Caco-2 (cell line): ENCODE measurements around the gene PAXX. TPM values are rescaled to one million over a fixed set of nuclear protein-coding genes. Genes with fewer than 3 reads are reported as not detected.

Experiments
- BruUV-seq: library from RNA; stranded (reverse); fragments of 400-500 nt; replicated peaks from 2 replicates; lab custom pipeline; 2021; lab: Mats Ljungman, UMichigan
- CTCF ChIA-PET: fragments of 300-600 bp; sonication (Branson Sonifier 250); formaldehyde crosslinking; loops from one replicate; lab custom pipeline; 2022; ENCODE audit warnings: antibody characterized with exemption; lab: Charles Lee
- POLR2A ChIA-PET: fragments of 300-600 bp; sonication (Branson Sonifier 250); formaldehyde crosslinking; loops from one replicate; lab custom pipeline; 2022; ENCODE audit warnings: antibody characterized with exemption; lab: Charles Lee
- DNase-seq, 2 experiments: peaks; one replicate each; pipeline versions ENCODE4 v3.0.0 to v3.0.0-alpha.2; 2020 to 2022
- H3K27me3 ChIP-seq: replicated peaks from 2 replicates; pipeline ENCODE4 v1.6.0; 2011; ENCODE audit warnings: low read length; ENCODE audit not compliant: control insufficient read depth, insufficient read depth
- H3K36me3 ChIP-seq: 2 replicates; pipeline ENCODE4 v1.5.1; 2011; ENCODE audit warnings: low read length; ENCODE audit not compliant: control insufficient read depth, insufficient read depth
- H3K4me1 ChIP-seq: fragments of 250-450 bp; sonication (Bioruptor Pico); 2 replicates; pipeline ENCODE4 v1.5.1; 2020; ENCODE audit warnings: mild to moderate bottlenecking
- H3K4me3 ChIP-seq: 2 replicates; pipeline ENCODE4 v1.5.1; 2011; ENCODE audit warnings: low read depth, mild to moderate bottlenecking, control low read depth, low read length
- H3K9me3 ChIP-seq: fragments of 250-450 bp; sonication (Bioruptor Pico); 2 replicates; pipeline ENCODE4 v1.5.1; 2020; ENCODE audit warnings: mild to moderate bottlenecking, moderate library complexity
- H3K27ac Mint-ChIP-seq: one replicate; pipeline ENCODE4 v1.8.0; 2022; ENCODE audit warnings: mixed read lengths; ENCODE audit not compliant: unreplicated experiment
- H3K27me3 Mint-ChIP-seq: one replicate; pipeline ENCODE4 v1.8.0; 2022; ENCODE audit warnings: mixed read lengths; ENCODE audit not compliant: insufficient read depth, unreplicated experiment
- H3K36me3 Mint-ChIP-seq: one replicate; pipeline ENCODE4 v1.8.0; 2022; ENCODE audit warnings: mild to moderate bottlenecking, mixed read lengths; ENCODE audit not compliant: insufficient read depth, unreplicated experiment
- H3K4me1 Mint-ChIP-seq: one replicate; pipeline ENCODE4 v1.8.0; 2022; ENCODE audit warnings: low read depth, mixed read lengths; ENCODE audit not compliant: unreplicated experiment
- H3K4me3 Mint-ChIP-seq: one replicate; pipeline ENCODE4 v1.8.0; 2022; ENCODE audit warnings: mild to moderate bottlenecking, moderate library complexity, mixed read lengths; ENCODE audit not compliant: unreplicated experiment
- H3K9me3 Mint-ChIP-seq: one replicate; pipeline ENCODE4 v1.8.0; 2022; ENCODE audit warnings: mixed read lengths; ENCODE audit not compliant: unreplicated experiment
- CTCF ChIP-seq, 2 experiments: fragments of 200-600 bp in 1 of 2; IDR thresholded peaks; 1 replicate in 1 of 2; 2 replicates in 1 of 2; pipeline versions ENCODE4 v1.5.1 to v1.8.0; 2011 to 2022; ENCODE audit warnings: antibody characterized with exemption in 1 of 2, control low read depth in 1 of 2, inconsistent platforms in 1 of 2, low read depth in 1 of 2, low read length in 1 of 2, mild to moderate bottlenecking in 1 of 2, moderate library complexity in 1 of 2; ENCODE audit not compliant: insufficient read depth in 1 of 2, severe bottlenecking in 1 of 2, unreplicated experiment in 1 of 2
- intact Hi-C: fragments of 100-400 bp; cut with micrococcal nuclease; formaldehyde crosslinking; loops from one replicate; pipeline ENCODE4 v1.10.0; 2022; ENCODE audit not compliant: unreplicated experiment
- total RNA-seq: library from RNA; stranded (reverse); gene quantifications from 2 replicates; pipeline ENCODE4 v1.2.3, GENCODE V29; 2022

Gene PAXX
- total RNA-seq, 1 experiment from 2014 or later, result 66.2 TPM

GRCh38 chr9:136951541-136952320, 40.5 kb upstream of the PAXX start, which contains the start of gene LCN12:
Gene LCN12 (plus strand): TSS chr9:136952273. CDS start chr9:136952328, 55 bp downstream.
- no peaks in the 10 kb centered on the region for H3K4me1 Mint-ChIP-seq
- intact Hi-C loops, result no loop called here
- BruUV-seq, result no TSS peak
- no peak for DNase-seq
- H3K9me3 Mint-ChIP-seq, result peaks cover 7% of the 10 kb centered on the region
- H3K4me3 ChIP-seq, result no peak within 1 kb of the TSS
- H3K27me3 Mint-ChIP-seq, result no peaks in the 10 kb centered on the region
- TF ChIP-seq CTCF (IDR thresholded peaks at IDR 0.05; ENCODE audit: insufficient read depth in 1 of 2, low read depth in 1 of 2, low read length in 1 of 2, severe bottlenecking in 1 of 2, unreplicated experiment in 1 of 2), result no peak
- H3K27me3 ChIP-seq, result no peaks in the 10 kb centered on the region
- H3K36me3 Mint-ChIP-seq, result peaks cover 12% of the 10 kb centered on the region
- no peaks in the 10 kb centered on the region; the same call in 1 of the 2 replicates for H3K36me3 ChIP-seq
- H3K27ac Mint-ChIP-seq, result no peak within 1 kb of the TSS
- CTCF ChIA-PET, result interaction anchor here (0.6 to 1.2 kb wide), 2 partner anchors 22 to 77 kb away, joined by 3 to 5 read pairs; no protein-coding TSS in a partner anchor
- H3K4me3 Mint-ChIP-seq, result no peak within 1 kb of the TSS
- POLR2A ChIA-PET, result no interaction called here
- peaks cover 27% of the 10 kb centered on the region for H3K4me1 ChIP-seq
- no peaks in the 10 kb centered on the region for H3K9me3 ChIP-seq

GRCh38 chr9:136952321-136952850, 39.8 kb upstream of the PAXX start:
- Histone ChIP-seq H3K36me3 (no peaks in the 10 kb centered on the region; the same call in 1 of the 2 replicates), H3K9me3 (no peaks in the 10 kb centered on the region), H3K27me3 (no peaks in the 10 kb centered on the region), H3K4me1 (peaks cover 27% of the 10 kb centered on the region), H3K4me3 (no peak overlapping the region)
- ChIA-PET CTCF (no interaction called here), POLR2A (no interaction called here)
- H3K36me3 Mint-ChIP-seq, result peaks cover 12% of the 10 kb centered on the region
- intact Hi-C loops, result no loop called here
- H3K4me1 Mint-ChIP-seq, result no peaks in the 10 kb centered on the region
- peaks cover 12% of the 10 kb centered on the region for H3K9me3 Mint-ChIP-seq
- H3K4me3 Mint-ChIP-seq, result no peak overlapping the region
- no peaks in the 10 kb centered on the region for H3K27me3 Mint-ChIP-seq
- H3K27ac Mint-ChIP-seq, result no peak overlapping the region
- no TSS peak for BruUV-seq
- no peak for DNase-seq
- no peak for TF ChIP-seq CTCF (IDR thresholded peaks at IDR 0.05; ENCODE audit: insufficient read depth in 1 of 2, low read depth in 1 of 2, low read length in 1 of 2, severe bottlenecking in 1 of 2, unreplicated experiment in 1 of 2)

- Histone ChIP-seq H3K9me3 (no peaks in the 10 kb centered on the region), H3K36me3 (no peaks in the 10 kb centered on the region; the same call in 1 of the 2 replicates), H3K4me3 (no peak overlapping the region), H3K27me3 (no peaks in the 10 kb centered on the region), H3K4me1 (peaks cover 19% of the 10 kb centered on the region)
- TF ChIP-seq CTCF (IDR thresholded peaks at IDR 0.05; ENCODE audit: insufficient read depth in 1 of 2, low read depth in 1 of 2, low read length in 1 of 2, severe bottlenecking in 1 of 2, unreplicated experiment in 1 of 2), result no peak
- no TSS peak for BruUV-seq
- H3K4me1 Mint-ChIP-seq, result no peaks in the 10 kb centered on the region
- POLR2A ChIA-PET, result no interaction called here
- DNase-seq, result no peak
- CTCF ChIA-PET, result no interaction called here
- no peak overlapping the region for H3K27ac Mint-ChIP-seq
- peaks cover 12% of the 10 kb centered on the region for H3K36me3 Mint-ChIP-seq
- H3K9me3 Mint-ChIP-seq, result peaks cover 12% of the 10 kb centered on the region
- H3K27me3 Mint-ChIP-seq, result no peaks in the 10 kb centered on the region
- intact Hi-C loops, result no loop called here
- no peak overlapping the region for H3K4me3 Mint-ChIP-seq
These were observed 39.1 kb upstream of the PAXX start for GRCh38 chr9:136952876-136953770.
